Measurements from ENCODE around the gene PDLIM3.

DNA sequence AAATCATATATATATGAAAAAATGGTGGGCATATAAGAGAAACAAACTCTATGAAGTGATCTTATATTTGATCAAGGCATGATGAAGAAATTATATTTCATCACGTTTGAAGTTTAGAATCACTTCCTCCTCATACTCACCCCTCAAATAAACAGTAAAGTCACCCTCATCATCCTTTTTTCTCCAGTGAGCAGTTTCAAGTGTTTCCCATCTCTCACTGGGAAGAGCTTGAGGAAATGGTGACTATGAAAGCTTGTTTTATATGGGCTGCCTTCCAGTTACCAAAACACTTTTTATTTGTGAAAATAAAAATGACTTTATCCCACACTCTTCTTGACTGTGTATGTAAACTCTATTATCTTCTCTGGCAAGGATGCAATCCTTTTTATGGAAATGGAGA lies 16.8 kb downstream of the PDLIM3 start:
- TF ChIP-seq EZH2phosphoT487 (IDR thresholded peaks at IDR 0.05): no peak
- TF ChIP-seq, protein P1, sequence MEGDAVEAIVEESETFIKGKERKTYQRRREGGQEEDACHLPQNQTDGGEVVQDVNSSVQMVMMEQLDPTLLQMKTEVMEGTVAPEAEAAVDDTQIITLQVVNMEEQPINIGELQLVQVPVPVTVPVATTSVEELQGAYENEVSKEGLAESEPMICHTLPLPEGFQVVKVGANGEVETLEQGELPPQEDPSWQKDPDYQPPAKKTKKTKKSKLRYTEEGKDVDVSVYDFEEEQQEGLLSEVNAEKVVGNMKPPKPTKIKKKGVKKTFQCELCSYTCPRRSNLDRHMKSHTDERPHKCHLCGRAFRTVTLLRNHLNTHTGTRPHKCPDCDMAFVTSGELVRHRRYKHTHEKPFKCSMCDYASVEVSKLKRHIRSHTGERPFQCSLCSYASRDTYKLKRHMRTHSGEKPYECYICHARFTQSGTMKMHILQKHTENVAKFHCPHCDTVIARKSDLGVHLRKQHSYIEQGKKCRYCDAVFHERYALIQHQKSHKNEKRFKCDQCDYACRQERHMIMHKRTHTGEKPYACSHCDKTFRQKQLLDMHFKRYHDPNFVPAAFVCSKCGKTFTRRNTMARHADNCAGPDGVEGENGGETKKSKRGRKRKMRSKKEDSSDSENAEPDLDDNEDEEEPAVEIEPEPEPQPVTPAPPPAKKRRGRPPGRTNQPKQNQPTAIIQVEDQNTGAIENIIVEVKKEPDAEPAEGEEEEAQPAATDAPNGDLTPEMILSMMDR (IDR thresholded peaks at IDR 0.05): no peak
